HG03045 (cell line): ENCODE measurements around the gene CPNE1.
"Not testable (repeated sequence)": the region's sequence is repeated elsewhere in the genome, so short reads cannot be mapped to it uniquely, and the experiment has no call there.

Source experiments
- ATAC-seq: cut with Tn5 transposase; IDR thresholded peaks from one replicate; pipeline ENCODE4 v1.9.1; 2021; ENCODE audit warnings: mild to moderate bottlenecking, moderate library complexity; ENCODE audit not compliant: unreplicated experiment

CPNE1 gene

DNA sequence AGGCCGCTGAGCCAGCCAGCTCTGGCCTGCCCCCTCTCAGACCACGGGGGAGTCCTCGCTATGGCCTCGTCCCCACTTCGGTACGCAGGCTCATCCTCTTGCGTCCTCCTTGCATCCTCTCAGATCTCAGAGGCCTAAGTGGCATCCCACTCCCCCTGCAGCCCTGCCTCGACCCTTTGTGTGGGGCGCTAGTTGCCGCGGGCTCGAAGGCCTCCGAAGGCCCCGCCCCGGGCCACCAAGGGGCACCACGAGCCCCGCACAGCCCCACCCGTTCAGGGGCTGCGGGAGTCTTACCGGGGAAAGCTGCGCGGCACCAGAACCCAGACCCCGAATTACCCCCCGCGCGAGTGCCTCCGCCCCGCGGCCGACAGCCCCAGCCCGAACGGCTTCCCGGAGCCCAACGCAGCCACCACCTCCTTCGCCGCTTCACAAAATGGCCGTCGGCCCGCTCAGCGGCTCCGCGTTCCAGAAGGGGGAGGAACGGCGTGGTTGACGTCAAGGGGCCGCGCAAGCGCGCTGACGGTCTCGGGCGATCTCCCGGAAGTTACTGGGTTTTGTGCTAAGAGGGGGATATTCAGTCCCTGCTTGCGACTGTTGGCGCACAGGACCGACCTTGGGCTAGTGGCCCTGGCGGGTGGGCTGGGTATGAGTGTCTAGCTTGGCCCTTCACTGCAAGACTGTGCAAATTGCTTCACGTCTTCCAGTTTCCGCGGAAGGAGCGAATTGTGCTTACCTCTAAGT is at the start of gene CPNE1, which contains the start of gene RBM12:
CPNE1 (minus strand) TSS at position 435 of the 741 bp plus-strand sequence. CDS start 31,977 bp downstream, outside the sequence.
RBM12 (minus strand) TSS at position 435 of the 741 bp plus-strand sequence. CDS start 9,578 bp downstream, outside the sequence.
- ATAC-seq, result peak; percentile 78

DNA sequence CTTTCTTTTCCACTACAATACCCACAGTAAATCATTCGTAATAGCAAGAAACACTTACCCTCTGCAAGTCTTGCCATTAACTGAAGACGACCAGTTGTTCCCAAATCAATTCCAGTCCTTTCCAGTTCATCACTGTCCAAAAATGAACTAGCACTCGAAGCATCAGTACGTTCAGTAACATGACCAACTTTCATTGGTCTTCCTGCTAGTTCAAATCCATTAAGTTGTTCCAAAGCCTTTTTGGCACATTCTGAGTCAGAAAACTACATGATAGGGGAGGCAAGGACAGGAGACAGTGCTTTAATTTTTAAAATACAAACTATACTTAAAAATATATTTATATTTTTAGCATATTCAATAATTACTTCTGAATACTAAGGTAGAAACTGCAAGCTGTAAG is 49.4 kb upstream of the CPNE1 start:
- ATAC-seq, result no peak

GRCh38 chr20:35713120-35713519 is 48.4 kb upstream of the CPNE1 start:
- not testable (repeated sequence) for ATAC-seq

DNA sequence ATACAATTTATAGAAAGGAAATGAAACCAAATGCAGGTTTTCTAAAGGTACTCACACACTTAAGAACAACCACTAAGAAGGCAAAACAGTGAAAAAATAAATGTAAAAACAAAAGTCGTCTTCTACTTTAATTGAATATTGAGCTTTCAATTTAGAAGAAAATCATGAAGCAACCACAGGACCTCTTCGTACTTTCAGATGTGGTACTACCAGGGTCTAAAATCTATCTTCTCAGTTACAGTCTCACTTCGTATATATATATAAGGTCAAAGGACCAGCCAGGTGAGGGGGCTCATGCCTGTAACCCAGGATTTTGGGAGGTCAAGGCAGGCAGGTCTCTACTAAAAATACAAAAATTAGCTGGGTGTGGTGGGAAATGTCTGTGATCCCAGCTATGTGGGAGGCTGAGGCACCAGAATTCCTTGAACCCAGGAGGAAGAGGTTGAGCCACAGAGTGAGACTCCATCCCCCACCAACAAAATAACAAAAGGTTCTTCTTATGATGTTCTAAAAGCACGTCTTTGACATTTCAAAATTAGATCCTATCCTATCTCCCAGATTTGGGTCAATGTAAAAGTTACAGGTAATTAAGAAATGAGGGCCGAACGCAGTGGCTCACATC is 47.0 kb upstream of the CPNE1 start:
- ATAC-seq, result no peak

DNA sequence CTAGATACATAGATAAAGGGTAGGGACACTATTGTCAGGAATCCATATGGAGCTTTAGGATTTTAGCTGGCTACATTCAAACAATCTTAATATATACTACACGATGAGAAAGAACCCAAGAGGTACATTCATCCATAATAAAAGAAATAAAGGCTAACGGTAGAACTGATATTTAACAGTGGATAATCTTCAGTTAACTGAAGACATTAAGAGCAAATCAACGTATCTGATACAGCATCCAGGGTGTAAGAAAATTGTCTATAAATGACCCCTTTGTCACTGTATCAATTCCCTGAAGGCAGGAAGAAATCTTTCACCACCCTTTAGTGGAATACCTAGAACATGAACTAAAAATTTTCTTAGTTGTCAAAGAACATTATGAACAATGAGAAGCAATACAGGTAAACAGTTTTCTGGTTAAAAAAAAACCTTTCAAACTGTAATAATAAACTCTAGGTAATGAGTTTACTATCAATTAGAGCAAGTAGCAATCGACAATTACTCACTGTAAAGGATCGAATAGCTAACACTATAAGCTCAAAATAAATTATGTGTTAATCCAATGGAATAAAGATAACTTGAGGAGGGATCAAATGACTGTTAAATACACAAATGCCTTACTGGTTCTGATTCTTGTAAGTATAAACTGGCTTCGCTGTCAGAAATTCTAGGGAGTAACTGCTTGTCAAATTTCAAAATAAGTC is 46.3 kb upstream of the CPNE1 start:
- no peak for ATAC-seq

- no peak for ATAC-seq
Measured at GRCh38 chr20:35710039-35710438, 45.3 kb upstream of the CPNE1 start.

DNA sequence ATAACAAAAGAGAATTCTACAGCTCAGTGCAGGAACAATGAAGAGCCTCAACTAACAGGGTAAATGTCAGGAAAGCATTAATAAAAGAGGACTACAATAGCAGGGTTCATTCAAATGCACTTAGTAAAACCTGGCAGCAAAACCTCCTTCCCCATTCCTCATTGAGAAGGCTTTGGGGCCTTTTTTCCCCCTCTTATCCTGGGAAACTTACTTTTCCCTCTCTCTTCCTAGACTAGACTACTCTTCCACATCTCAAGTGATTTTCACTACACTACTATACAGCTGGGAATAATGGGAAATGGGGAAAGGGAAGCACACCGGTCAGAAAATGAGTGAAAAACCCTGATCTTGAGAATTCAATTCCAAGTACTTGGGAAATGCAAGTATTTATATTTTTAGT is 44.6 kb upstream of the CPNE1 start:
- no peak for ATAC-seq

DNA sequence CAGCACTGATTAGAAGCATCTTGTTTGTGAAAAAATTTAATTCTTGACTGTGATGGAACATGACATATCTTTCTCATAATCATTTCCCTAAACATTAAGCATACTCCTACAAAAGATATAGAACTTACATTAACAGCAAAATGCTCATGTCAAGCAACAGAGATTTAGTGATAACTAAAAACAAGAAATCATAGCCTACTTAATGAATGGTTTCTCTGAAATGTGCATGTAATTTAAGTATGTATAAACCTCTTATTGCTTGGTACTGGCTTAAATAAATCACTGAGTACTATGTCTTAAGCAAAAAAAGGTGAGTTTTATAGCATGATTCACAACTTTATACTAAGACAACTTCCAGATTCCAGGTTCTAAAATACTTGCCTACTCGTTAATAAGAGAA is 43.8 kb upstream of the CPNE1 start:
- no peak for ATAC-seq

- ATAC-seq, result not testable (repeated sequence)
Measured at GRCh38 chr20:35706591-35707529, 42.2 kb upstream of the CPNE1 start.

DNA sequence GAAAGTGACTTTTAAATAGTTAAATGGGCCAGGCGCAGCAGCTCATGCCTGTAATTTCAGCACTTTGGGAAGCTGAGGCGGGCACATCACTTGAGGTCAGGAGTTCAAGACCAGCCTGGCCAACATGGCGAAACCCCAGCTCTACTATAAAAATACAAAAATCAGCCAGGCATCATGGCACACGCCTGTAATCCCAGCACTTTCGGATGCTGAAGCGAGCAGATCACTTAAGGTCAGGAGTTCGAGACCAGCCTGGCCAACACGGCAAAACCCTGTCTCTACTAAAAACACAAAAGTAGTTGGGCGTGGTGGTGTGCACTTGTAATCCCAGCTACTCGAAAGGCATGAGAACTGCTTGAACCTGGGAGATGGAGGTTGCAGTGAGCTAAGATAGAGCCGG is 41.2 kb upstream of the CPNE1 start:
- not testable (repeated sequence) for ATAC-seq

DNA sequence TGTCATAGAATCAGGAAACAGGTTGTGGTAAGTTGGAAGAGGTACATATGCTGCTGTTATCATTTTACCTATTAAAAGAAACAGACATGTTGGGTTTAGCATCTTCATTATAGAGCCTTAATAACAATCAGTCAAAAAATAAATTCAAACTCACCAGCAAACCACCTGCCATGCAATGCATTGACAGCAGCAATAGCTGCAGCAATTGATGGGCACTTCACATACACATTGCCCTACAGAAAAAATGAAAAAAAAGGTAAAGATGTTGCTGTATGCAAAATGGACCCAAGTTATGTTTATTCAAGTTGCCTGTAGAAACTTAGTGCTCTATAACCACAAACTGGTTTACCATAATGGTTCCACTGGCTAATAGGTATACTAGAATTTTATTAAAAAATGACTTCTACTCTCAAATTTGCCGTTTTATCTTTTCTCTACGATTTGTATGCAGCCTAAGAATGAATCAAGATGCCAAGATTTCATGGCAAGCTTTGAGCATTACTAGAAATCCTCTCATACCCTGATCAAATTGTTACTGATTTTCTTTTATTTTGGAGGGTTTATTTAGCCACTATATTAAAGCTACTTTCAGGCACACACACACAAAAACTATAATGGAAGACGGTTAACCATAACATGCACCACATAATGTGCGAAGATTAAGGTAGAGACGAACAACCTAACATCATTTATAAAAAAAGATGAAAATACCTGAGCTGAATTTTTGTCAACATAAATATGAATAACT is 40.0 kb upstream of the CPNE1 start:
- no peak for ATAC-seq

DNA sequence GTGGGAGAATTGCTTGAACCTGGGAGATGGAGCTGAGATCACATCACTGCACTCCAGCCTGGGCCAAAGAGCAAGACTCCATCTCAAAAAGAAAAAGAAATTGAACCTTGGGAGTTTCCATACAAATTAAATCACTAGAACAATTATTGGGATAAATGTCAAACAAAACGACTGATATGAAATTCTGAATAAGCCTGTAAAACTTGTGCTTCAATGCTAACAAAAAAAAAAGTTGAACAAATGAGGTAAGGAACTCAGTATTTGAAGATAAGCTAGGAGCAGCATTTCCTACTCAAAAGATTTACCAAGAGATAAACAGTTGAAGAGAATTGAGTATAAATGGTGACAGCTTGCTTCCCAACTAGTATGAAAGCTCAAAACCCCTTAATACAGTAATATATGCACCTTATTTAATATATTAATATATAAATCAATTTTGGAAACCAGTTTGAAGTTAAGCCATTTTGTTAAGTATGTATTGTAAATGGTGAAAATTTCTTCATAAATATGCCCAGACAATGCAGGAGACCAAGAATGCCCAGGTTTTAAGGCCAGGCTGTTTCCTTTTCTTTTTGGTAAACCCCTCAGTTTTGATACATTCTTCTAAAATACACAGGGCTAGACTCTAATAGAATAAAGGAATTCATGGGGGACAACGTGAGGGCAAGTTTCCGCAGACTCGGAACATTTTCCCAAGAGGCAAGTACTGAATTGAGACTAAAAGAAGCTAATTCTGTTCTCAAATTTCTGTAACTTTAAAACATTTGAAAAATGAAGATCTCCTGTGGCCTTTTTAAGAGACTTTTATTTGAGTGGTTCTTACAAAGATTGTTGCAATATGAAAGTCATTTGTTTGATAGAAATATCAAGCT is 38.4 kb upstream of the CPNE1 start:
- ATAC-seq, result no peak

GRCh38 chr20:35702051-35702823 is 37.5 kb upstream of the CPNE1 start:
- ATAC-seq, result no peak

DNA sequence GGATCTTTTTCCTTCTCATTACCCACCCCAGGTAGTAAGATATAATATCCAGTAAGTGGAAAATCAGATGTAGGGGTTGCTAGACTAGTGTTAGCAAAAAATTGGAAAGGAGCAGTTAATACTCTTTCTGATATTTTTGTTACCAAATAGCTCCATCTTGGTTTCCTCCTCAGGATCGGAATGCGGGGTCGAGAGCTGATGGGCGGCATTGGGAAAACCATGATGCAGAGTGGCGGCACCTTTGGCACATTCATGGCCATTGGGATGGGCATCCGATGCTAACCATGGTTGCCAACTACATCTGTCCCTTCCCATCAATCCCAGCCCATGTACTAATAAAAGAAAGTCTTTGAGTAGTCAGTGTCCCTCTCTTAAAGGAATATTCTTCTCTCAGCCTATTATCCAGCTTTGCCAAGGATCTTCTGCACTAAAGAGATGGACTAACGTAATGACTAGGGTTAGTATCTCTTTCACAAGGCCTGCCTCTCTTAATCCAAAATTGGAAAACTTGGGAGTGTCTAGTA is 36.0 kb upstream of the CPNE1 start:
- ATAC-seq, result no peak

GRCh38 chr20:35699957-35700624 is 35.4 kb upstream of the CPNE1 start:
- ATAC-seq, result no peak

- ATAC-seq, result peak; percentile 82
Measured at GRCh38 chr20:35699127-35699956, 34.6 kb upstream of the CPNE1 start, which contains the start of the genes NFS1 and ROMO1. NFS1 (minus strand) TSS chr20:35699352; CDS start chr20:35699288, 64 bp downstream. ROMO1 (plus strand) TSS chr20:35699405; CDS start chr20:35699633, 228 bp downstream.
